NCI-H345 treated with DMSO at 0.1 percent for 48 hours (cell line): ENCODE results near the gene PLD3.
A peak's percentile ranks its signal among the peaks of the same experiment; 100 is the strongest.

Experiments
- DNase-seq: peaks from one replicate; lab custom pipeline; 2025; ENCODE audit not compliant: unreplicated experiment; lab: John Stamatoyannopoulos, UW

The PLD3 gene

GRCh38 chr19:40412866-40413265, 64.4 kb downstream of the PLD3 start:
- no peak for DNase-seq

DNA sequence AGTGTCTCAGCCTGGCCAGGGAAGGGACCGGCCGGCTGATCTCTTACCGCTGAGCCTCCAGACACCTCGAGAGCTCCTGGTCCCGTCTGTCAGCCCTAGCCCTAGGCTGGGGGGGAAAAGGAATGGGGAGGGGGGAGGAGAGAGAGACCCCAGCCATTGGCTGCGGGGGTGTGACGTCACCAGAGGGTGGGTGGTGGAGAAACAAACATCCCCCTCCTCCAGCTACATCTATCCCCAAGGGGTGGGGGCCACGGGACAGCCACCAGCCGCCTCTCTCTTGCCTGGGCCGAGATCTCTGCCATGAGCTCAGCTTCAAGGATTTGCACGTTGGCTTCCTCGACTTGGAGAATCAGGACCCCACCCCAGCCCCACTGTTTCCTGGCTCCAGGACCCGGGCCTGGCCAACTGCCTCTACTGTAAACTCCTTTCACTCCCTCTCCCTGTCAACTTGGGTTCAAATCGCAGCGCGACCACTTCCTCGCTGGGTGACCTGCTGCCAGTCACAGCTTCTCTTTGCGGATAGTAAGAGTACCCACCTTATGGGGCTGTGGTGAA, 64.9 kb downstream of the PLD3 start, which contains the start of gene PRX:
Gene PRX, minus strand, starts transcription at position 88 of the 555 bp plus-strand sequence. CDS start 5,446 bp downstream, outside the sequence.
- DNase-seq: no peak

GRCh38 chr19:40414542-40415535, 66.3 kb downstream of the PLD3 start:
- DNase-seq: no peak

- no peak for DNase-seq
Observed at GRCh38 chr19:40415768-40416167, 67.3 kb downstream of the PLD3 start.

DNA sequence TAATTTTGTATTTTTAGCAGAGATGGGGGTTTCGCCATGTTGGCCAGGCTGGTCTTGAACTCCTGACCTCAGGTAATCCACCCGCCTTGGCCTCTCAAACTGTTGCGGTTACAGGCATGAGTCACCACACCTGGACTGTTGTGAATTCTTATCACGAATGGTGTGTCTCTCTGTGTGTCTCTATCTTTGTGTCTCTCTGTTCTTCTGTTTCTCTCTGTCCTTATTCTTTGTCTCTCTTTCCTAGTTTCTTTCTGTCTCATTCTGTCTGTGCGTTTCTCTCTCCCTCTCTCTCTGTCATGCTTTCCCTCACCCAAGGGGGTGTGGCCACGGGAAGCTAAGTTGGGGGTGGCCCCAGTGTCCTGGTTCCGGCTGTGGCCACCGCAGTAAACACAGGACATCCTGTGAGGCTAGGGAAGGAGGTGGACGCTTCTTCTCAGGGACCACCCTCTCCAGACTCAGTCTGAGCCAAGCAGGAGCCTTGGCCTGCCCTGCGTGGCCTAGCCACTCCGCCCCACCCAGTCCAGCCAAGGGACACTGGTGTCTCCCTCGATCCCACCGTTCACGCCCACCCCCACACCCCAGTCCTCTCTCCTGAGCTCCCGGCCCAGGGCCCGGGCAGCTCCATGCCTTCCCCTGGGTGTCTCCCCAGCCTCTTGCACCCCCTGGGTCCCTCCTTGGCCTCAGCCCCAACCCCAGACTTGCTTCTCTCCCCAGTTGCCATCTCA, 68.6 kb downstream of the PLD3 start:
- no peak for DNase-seq

DNA sequence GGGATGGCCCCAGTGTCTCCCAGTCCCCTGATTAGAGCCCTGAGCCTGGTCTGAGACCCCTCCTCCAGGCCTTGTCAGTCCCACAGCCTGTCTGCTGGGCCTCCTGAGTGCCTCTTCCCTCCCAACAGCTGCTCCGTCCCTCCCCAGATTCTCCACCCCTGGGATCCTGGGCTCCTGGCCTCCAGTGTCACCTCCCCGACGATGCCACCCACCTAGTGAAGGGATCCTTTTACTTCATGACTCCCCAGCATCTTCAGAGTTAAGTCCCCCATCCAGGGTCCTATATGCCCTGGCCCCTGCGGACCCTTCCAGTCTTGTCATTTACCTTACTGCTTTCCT, 69.1 kb downstream of the PLD3 start:
- DNase-seq: no peak

DNA sequence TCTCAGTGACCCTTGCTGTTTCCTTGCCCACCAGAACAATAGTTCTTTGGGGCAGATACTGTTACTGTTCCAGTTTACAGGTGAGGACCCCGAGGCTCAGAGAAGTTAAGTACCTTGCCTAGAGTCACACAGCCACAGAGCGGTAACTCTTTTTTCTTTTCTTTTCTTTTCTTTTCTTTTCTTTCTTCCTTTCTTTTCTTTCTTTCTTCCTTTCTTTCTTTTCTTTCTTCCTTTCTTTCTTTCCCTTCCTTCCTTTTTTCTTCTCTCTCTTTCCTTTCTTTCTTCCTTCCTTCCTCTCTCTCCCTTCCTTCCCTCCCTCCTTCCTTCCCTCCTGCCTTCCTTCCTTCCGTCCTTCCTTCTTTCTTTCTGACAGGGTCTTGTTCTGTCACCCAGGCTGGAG, 69.5 kb downstream of the PLD3 start:
- DNase-seq: no peak

DNA sequence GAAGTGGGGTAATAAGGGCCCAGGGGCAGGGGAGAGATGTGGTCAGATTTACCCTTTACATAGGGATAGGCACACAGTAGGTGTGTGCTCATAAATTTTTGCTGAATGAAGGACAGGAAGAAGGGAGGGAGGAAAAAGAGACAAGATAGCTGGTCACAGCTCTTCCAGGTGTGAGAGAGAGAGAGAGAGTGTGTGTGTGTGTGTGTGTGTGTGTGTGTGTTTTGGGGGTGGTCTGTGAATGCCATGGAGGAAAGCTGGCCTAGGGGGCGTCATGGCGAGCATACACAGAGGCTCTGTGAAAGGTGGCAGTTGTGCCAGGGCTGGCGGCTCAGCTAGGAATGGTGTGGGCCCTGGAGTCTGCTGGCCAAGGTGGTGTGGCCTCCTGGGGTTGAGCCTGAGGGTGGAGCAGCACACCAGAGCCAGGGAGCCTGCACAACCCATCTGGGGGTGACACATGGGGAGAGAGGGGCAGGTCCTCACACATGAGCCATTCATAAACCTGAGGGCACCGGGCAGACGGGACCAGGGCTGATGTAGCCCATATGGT, 70.6 kb downstream of the PLD3 start:
- DNase-seq: no peak

GRCh38 chr19:40419780-40420179, 71.3 kb downstream of the PLD3 start:
- no peak for DNase-seq

DNA sequence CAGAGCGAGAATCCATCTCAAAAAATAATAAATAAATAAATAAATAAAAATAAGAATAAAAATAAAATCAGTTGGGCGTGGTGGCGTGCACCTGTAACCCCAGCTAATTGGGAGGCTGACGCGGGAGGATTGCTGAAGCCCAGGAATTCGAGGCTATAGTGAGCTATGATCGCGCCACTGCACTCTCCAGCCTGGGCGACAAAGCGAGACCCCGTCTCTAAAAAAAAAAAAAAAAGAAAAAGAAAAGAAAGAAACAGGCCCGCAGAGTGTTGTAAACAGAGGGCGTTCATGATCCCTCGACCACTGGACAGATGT, 71.9 kb downstream of the PLD3 start:
- no peak for DNase-seq

GRCh38 chr19:40420766-40421765, 72.6 kb downstream of the PLD3 start:
- peak; percentile 92 for DNase-seq

DNA sequence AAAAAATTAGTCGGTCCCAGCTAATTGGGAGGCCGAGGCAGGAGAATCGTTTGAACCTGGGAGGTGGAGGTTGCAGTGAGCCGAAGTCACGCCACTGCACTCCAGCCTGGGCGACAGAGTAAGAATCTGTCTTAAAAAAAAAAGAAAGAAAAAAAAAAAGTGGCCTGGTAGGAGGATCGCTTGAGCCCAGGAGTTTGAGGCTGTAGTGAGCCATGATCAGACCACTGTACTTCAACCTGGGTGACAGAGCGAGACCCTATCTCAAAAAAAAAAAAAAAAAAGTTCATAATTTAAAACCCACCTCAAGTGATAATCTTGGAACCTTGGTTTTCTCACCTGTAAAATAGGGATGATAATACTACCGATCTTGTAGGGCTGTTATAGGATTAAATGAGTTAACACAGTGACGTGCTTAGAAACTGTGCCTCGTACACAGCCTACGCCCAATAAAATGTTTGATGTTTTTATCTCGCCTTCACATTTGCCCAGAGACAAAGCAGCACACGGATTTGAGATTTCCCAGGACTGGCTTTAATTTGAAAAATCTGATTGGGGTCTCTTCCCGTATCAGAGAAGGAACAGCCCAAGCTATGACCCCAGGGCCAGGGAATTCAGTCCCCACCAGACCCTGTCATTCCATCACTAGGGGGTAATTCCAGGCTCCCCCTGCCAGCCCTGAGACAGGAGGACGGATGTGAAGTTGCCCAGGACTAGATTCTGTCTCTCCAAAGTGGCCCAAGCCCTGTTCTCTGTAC, 73.7 kb downstream of the PLD3 start:
- no peak for DNase-seq

DNA sequence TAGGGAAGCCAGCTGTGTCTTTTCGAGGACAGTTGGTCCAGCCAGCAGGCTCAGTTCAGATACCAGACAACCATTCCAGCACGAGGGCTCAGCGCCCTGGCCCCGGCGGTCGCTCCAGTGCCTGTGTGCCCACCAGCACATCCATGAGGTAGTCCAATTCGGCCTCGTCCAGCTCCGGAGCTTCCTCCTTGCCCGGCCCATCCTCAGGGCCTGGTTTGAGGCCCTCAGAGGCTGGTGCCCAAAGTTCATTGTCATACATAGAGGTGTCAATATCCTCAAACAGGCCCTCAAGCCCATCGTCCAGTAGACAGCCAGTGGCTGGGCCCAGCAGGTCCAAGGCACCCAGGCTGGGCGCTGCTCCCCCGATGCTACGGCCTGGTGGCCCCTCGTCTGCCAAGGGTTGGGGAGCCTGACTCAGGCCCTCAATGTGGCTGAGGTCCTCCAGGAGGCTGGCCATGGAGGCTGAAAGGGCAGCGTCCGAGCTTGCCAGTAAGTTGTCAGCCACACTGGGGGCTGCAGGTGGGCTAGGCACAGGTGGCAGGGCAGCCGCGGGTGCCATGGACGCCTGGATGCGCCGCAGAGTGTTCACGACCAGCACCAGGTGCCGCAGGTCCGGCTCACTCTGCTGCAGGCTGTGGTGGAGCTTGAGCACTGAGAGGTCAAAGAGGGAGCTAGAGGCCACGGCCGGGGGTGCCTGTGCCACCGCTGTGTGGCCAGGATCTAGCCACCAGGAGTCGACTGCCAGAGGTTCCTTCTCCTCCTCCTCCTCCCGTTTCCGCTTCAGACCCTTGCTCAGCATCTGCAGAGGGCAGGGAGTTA, 74.5 kb downstream of the PLD3 start:
- no peak for DNase-seq

DNA sequence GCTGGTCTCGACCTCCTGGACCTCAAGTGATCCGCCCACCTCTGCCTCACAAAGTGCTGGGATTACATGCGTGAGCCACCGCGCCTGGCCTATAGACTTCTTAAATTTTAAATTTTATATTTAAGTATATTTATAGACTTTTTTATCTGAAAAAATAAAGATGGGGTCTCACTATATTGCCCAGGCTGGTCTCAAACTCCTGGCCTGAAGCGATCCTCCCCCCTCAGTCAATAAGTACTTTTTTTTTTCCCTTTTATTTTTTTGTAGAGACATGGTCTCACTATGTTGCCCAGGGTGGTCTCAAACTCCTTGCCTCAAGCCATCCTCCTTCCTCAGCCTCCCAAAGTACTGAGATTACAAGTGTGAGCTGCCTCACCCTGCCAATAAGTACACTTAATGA, 75.4 kb downstream of the PLD3 start:
- no peak for DNase-seq

- DNase-seq: no peak
Observed at GRCh38 chr19:40424637-40425449, 76.3 kb downstream of the PLD3 start.

- DNase-seq: peak; percentile 100
Observed at GRCh38 chr19:40425450-40426287, 77.2 kb downstream of the PLD3 start, which contains the start of gene SERTAD1. Gene SERTAD1, minus strand, starts transcription at chr19:40425992. Its CDS starts 2,446 bp downstream, at chr19:40423546.
